HG03097 (cell line): ENCODE measurements around the gene HS6ST2.
"Not testable (repeated sequence)": the region's sequence is repeated elsewhere in the genome, so short reads cannot be mapped to it uniquely, and the experiment has no call there.

Experiments
- ATAC-seq: cut with Tn5 transposase; IDR thresholded peaks from one replicate; pipeline ENCODE4 v1.9.1; 2021; ENCODE audit not compliant: unreplicated experiment, low FRiP score

The HS6ST2 gene

DNA sequence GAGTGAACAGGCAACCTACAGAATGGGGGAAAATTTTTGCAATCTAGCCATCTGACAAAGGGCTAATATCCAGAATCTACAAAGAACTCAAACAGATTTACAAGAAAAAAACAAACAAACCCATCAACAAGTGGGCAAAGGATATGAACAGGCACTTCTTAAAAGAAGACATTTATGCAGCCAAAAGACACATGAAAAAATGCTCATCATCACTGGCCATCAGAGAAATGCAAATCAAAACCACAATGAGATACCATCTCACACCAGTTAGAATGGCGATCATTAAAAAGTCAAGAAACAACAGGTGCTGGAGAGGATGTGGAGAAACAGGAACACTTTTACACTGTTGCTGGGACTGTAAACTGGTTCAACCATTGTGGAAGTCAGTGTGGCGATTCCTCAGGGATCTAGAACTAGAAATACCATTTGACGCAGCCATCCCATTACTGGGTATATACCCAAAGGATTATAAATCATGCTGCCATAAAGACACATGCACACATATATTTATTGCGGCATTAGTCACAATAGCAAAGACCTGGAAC lies 13.3 kb downstream of the HS6ST2 start:
- ATAC-seq: not testable (repeated sequence)

DNA sequence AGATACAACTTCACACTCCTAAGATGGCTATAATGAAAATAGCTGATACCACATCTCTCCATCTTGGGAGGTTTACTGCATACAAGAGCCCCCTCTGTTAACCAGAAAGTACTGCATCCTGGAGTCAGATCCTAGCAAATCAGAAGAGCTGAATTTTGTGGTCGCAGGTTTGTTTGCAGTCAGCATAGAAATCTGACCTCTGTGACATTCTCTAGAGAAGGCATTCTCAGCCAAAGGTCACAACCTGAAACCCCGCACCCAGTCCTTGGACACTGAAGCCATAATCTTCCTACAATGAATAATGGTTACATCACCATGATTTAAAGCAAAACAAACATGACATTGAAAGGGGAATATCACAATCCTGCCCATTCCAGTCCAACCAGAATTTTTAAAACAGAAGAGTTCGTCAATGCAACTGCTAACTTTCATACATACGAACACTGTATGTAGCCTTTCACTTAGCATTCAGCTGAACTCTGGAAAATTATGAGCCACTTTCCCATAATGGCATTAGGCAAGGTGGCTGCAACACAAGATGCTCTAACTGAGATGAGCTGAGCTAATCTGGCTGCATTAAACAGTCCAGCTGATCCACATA lies 17.6 kb downstream of the HS6ST2 start:
- ATAC-seq: no peak

DNA sequence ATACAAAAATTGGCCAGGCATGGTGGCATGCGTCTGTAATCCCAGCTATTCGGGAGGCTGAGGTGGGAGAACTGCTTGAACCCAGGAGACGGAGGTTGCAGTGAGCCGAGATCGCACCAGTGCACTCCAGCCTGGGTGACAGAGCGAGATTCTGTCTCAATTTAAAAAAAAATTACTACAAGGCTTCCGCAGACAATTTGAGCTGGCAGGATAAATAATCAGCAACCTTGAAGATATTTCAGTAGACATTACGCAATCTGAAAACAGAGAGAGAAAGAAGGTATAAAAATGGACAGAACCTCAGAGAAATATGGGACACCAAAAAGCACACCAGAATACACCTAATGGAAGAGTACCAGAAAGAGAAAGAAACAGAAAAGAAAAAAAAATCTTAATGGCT lies 25.3 kb downstream of the HS6ST2 start:
- ATAC-seq: no peak

DNA sequence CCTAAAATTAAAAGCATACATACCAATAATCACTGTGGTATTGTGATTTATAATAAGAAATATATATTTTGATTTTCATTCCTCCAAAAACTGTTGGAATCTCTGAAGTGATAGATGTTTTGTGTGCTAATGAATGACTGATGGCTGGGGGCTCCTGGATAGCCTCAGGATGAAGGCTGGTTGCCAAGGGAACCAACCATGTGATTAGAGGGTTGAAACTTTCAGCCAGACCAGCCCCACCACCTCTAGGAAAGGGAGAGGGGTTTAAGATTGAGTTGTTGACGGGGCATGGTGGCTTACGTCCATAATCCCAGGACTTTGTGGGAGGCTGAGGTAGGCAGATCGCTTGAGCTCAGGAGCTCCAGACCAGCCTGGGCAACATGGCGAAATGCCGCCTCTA lies 34.0 kb downstream of the HS6ST2 start:
- no peak for ATAC-seq

DNA sequence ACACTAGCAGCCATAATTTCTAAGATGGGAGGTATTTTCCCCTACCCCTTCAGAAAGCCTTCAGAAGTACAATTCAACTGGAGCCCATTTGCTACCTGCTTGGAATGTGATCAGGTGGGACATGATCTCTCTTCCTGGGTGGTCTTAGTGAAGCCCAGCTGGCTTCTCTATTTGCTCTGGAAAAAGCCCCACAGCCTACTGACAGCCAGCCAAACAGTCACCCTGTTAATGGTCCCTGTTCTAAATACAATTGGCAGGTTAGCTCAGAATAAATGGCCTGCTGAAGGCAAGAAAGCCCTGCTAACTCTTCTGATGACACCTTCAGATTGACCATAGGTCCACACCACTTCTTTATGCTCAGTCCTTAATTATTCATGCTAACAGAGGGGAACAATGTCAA lies 39.9 kb downstream of the HS6ST2 start:
- ATAC-seq: no peak

DNA sequence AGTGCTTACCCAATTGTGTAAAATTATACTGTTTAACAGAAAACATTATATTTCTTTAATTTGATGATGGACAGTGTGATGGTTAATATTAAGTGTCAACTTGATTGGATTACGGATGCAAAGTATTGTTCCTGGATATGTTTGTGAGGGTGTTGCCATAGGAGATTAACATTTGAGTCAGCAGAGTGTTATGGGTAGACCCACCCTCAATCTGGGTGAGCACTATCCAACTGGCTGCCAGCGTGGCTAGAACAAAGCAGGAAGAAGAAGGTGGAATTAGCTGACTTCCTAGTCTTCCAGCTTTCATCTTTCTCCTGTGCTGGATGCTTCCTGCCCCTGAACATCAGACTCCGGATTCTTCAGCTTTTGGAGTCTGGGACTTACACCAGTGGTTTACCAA lies 42.1 kb downstream of the HS6ST2 start:
- no peak for ATAC-seq

DNA sequence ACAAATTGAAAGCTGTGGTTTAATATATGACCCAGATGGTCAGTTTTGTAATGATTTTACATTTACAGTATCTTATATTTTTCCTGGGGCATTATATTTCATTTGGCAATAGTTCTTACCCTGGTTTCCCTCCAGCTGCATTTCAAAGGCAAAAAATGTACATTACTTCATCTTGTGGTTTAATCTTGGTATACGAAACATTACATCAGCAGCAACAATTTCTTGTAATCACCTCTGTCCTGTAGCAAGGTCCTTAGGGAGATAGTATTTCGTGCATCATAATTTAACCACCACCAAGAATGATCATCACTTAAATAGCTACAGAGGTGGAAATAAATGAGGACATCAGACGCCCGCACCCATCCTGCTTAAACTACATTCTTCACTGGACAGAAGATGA lies 48.8 kb downstream of the HS6ST2 start:
- no peak for ATAC-seq

DNA sequence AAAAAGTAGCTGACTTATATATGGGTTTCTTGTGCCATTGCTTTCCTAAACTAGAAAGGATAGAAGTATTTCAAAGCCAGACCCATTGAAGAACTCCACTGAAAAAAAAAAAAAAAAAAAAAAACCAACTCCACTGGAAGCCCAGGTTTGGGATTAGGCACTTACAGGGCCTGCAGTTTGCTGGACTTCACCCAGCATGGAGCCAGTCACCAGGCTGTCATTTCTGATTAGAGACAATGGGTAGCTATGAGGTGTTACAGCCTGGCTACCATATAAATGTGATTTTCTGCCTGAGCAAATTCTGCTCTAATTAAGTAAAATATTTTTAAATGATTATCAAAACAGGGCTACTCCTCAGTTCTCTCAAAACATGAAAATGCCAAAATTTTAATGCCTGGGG lies 49.5 kb downstream of the HS6ST2 start:
- ATAC-seq: no peak

DNA sequence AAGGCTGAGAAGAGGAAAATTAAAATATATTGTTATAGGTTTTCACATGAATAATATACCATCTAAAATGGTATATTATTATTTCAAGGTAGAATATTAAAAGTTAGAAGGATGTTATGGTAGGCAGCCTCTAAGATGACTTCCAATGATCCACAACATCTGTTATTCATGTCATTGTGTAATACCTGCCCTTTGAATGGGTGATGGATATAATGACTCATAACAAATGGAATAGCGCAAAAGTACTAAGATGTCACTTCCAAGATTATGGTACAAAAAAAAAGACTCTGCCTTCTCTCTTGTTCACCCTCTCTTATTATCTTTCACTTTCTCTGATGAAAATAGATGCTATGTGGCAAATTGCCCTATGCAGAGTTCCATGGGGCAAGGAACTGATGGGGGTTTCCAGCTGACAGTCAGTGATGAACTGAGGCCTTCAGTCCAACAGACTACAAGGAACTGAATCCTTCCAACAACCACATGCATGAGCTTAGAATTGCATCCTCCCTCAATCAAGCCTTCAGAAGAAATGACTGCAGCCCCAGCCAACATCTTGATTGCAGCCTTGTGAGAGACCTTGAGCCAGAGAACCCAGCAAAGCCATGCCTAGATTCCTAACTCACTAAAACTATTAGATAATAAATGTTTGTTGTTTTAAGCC lies 57.7 kb downstream of the HS6ST2 start:
- ATAC-seq: no peak

DNA sequence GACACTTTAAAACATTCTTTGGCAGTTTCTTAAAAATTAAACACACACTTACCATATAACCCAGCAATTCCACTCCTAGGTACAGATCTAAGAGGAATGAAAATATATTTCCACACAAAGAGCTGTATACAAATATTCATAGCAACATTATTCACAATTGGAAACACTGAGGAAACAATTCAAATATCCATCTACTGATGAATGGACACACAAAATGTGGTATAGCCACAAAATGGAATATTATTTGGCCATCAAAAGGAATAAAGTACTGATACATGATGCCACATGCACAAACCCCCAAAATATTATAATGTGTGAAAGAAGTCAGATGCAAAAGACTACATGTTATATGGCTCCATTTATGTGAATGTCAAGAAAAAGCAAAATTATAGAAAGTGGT lies 70.9 kb downstream of the HS6ST2 start:
- no peak for ATAC-seq

DNA sequence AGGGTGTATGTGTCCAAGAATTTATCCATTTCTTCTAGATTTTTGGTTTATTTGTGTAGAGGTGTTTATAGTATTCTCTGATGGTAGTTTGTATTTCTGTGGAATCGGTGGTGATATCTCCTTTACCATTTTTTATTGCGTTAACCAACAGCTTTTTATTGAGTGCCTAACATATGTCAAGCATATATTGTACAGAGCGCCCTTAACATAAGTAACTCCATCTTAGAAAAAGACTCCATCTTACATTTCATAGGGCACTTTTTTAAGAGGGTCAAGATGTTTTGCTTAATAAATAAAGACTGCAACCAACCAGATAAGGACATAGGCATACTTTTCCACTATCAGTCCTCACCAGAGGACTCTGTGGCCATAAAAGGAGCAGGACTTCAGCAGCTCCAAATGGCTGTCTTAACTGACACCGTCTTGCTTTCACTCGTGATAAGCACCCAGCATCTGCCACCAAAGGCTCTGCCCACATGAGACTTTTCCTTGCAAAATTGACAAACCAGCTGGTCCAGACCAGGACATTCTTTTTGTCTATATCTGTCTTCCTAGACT lies 75.0 kb downstream of the HS6ST2 start:
- ATAC-seq: no peak

DNA sequence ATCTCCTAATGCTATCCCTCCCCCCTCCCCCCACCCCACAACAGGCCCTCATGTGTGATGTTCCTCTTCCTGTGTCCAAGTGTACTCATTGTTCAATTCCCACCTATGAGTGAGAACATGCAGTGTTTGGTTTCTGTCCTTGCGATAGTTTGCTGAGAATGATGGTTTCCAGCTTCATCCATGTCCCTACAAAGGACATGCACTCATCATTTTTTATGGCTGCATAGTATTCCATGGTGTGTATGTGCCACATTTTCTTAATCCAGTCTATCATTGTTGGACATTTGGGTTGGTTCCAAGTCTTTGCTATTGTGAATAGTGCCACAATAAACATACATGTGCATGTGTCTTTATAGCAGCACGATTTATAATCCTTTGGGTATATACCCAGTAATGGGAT lies 77.7 kb downstream of the HS6ST2 start:
- not testable (repeated sequence) for ATAC-seq

DNA sequence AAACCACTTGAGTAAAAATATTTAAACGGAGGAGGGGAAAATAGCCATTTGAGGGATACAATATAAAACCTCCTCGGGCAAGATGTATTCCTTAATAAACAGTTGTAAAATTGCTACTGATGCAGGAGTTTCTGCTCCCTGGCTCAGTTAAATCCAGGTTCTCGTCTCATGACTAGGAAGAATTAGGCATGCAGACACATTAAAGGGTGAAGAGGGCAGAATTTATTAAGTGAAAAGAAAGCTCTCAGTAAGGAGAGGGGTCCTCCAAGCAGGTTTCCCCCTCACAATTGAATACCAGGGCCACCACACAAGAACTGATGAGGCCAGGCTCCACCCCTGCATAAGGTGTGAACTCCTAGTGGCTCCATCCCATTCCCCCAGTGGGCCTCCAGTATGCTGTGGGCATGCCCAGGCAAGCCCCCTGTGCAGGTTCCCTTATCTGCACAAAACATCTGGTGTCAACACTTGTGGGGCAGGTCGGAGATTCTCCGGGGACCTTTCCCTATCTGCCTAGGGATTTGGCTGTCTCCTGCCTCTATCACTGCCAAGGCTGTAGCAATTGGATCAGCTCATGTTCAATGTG lies 80.4 kb downstream of the HS6ST2 start:
- no peak for ATAC-seq

DNA sequence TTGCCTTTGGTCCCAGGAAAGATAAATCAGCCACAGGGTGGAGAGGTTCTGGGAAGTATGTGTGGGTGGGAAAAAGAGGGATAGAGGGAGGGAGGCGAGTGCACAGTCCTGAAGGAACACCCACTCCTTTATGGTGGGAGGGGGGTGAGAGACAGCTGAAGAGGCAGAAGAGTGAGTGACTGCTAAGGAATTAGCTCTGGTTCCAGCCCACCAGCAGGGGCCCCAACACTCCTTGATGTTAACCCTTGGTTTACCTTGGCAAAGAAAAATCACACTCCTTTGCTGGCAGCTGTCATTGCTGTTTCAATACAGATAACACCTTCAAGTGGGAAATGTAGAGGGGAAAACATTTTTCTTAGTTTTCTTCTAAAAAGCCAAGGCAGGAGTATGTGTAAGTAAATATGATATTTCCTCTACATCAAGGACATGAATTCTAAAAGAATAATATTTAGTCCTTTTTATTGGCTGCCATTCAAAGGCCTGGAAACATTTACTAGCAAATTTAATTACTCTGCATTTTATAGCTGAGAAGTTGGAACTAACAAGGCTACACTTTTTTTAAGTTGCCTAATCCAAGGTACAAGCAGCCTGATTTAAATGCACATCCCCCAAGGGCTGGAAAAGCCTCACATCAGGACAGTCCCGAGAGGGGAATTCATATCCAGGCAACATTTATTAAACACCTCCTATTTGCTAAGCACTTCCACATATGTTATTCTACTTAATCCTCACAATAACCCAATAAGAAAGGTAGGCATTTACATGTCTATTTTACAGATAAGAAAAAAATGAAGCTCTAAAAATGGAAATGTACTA lies 81.7 kb downstream of the HS6ST2 start:
- no peak for ATAC-seq

DNA sequence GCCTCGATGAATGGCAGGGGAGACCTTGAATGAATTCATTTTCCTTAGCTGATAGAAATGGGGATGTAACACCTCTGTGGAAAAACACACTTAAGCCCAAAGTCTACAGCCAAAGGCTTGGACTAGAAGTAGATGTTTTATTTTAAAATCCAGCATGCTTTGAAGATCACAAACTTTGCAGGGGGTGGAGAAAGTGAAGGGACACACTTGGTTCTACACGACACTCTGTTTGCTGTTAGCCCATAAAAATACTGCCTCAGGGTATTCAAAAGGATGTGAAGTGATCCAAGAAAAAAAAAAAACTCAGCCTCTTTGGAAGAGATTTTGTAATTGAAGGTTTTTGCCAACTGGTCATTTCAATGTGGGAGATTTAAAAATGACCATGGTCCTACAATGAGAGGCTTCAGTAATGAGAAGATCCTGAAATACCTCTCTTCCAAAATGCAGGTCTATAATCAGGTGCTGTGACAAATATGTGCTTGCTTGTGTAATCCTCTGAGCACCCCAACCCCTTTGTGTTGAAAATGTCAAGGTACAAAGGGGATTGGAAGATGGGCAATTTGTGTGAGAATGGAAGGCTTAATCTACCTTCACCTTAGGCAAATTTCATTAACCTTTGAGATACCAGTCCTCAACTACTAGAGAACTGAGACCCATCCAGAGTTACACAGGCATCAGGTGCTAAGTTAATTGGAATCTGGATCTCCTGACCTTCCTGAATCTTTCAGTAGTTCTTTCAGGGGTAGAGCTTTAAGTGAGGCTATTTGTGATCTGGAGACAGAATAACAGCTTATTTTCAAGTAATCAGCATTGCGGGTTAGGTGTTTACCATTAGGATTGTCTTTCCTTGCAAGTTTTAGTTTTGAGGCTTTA lies 82.5 kb downstream of the HS6ST2 start:
- ATAC-seq: no peak

DNA sequence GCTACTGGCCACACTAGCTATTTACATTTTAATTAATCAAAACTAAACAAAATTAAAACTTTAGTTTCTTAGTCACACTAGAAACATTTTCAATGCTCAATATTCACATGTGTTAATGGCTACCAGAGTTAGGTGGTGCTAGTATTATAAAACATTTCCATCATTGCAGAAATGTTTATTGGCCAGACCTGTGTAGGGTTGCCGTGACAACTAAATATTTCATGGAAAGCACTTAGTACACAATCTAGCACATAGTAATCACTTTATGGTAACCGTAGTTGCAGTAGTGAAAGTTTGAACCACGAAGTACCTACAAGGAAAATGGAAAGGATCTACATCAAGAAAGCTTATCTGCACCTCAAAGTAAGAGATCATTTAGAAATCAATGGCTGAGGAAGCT lies 95.9 kb downstream of the HS6ST2 start:
- ATAC-seq: no peak

DNA sequence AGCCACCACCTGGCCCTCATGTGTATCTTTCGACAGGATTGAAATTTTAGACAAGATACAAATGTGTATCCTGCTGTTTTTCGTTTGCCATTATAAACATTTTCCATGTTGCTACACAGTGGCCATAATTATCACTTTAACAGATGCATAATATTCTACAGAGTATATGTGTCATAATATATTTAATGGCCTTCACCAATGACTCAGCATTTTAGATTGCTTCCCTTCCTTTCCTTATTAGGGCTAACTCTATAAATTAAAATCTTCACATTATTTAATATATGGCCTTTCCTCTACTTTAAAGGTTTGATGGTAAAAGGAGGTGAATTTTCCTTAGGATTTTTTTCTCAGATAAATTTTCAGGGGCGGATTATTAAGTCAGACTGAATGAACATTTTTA lies 97.4 kb downstream of the HS6ST2 start:
- no peak for ATAC-seq

DNA sequence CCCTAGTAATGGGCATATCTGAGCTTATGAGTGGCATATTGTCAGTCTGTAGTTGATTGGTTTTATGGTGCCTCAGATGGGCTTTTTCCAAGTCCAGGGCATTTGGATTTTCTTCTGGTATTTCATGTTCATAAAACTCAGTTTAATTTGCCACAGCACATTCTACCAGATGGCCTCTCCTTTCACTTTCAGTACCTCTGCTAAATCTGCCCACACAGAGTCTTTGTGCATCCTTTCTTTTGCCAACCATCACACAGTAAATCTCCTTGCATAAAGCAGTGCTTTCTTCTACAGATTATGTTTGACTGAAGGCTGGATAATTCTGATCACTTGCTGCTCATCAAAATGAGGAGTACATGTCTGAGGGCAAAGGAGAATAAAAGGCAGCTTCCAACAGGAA lies 98.2 kb downstream of the HS6ST2 start:
- no peak for ATAC-seq

DNA sequence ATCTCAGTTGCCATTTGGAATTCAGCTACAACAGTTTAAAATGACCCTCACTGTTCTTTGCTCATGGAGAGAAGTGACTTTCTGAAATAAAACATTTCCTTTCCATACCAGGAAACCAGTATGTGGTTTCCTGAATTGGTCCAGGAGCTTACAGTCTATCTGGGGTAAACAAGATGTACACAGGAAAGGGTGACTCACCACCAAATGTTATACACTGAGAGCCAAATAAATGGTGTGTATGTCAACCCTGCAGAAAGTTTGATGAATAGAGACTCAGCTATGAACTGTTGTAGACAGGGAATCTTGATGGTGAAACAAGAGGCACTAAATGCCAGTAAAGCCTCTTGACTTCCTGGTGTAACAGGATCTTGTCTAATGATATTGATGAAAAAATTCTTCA lies 100.4 kb downstream of the HS6ST2 start:
- no peak for ATAC-seq

DNA sequence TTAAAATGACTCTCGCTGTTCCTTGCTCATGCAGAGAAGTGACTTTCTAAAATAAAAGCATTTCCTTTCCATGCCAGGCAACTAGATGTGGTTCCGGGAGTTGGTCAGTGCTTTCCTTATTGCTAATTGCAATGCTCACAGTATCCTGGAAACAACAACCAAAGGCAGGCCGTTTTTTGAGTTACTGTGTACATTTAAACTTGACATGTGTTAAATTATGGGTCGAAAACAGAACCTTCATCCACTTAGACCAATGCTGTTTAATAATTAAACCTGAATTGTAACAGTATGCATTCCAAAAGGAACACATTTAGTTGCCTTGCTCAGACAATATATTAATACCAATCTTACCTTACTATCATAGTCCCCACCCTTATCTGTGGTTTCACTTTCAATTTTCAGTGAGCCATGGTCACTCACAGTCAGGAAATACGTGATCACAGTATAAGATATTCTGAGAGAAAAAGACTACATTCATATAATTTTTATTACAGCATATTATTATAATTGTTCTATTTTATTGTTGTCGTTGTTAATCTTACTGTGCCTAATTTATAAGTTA lies 102.6 kb downstream of the HS6ST2 start:
- no peak for ATAC-seq
